Eye (tissue), 1 donor: ENCODE measurements around the gene WNT11.
"Not testable (repeated sequence)": the region's sequence is repeated elsewhere in the genome, so short reads cannot be mapped to it uniquely, and the experiment has no call there.

Experiments used
- DNase-seq: peaks from one replicate; pipeline ENCODE4 v3.0.0-alpha.2; 2015

The WNT11 gene

GRCh38 chr11:76201056-76201455 is 5.2 kb downstream of the WNT11 start:
- peak; percentile 45 for DNase-seq

GRCh38 chr11:76200006-76200940 is 6.0 kb downstream of the WNT11 start:
- DNase-seq = no peak

GRCh38 chr11:76198691-76199090 is 7.6 kb downstream of the WNT11 start:
- not testable (repeated sequence) for DNase-seq

GRCh38 chr11:76197941-76198640 is 8.2 kb downstream of the WNT11 start:
- DNase-seq = no peak

DNA sequence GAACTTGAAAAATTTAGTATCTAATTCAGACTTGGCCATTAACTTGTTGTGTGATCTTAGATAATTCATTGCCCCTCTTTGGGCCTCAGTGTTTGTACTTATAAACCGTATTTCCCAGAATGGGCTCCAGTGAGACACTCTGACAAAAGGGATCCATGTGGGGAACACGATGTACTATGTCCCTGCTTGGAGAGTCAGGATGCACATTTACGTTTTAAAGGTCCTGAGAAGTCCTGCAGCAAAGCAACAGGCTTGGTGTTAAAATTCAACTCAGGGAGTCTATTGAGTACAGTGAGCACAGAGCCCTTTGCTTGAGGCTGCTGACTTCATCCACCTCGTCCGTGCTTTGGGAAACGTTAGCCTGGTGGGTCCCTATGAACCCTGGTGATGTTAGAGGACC is 9.0 kb downstream of the WNT11 start:
- no peak for DNase-seq

GRCh38 chr11:76196849-76197248 is 9.5 kb downstream of the WNT11 start:
- DNase-seq = no peak

DNA sequence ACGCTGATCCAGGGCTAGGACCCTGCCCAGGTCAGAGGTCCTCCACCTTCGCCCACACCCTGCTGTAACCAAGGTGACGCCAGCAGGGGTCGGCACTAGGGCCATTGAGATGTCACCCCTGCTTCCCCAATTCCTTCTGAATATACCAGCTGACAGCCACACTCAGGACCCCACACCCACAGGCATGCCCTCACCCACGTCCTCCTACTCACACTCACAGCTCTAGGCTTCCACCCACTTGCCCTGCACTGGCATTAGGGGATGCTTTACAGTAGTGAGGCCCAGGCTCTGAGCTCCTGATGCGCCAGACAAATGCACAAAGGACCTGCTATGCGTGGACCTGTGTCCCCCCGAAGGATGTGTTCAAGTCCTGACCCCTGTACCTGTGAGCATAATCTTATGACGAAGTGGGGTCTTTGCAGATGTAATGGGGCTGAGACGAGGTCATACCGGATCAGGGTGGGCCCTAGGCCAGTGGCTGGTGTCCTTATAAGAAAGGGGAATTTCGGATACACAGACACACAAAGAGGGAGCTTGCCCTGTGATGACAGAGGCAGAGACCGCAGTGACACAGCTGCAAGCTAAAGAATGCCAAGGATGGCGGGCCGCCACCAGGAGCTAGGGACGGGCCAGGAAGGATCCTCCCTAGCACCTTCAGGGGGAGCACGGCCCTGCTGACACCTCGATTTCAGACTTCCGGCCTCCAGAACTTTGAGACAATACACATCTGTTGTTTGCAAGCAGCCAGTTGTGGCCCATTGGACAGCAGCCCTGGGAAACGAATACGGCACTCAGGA is 11.2 kb downstream of the WNT11 start:
- DNase-seq = no peak

- DNase-seq = no peak
Observed at GRCh38 chr11:76193219-76193618, 13.1 kb downstream of the WNT11 start.

DNA sequence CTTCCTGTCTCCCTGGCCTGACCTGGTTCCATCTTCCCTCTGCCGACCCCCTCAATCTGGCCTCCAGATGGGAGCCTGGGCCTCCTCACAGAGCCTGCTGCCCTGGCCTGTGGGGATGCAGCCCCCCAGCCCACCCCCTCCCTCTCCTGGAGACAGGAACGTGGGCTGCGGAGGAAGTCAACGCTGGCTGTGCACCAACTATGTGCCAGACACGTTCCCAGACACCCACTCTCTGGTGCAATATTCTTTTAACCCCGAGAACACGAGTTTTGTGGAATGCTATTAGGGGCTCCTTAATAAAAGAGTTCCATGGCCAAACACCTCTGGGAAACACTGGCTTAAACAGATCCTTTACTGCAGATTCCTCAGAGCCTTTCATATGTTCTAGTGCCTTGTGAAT is 15.9 kb downstream of the WNT11 start:
- DNase-seq = no peak

GRCh38 chr11:76189682-76190081 is 16.6 kb downstream of the WNT11 start:
- DNase-seq = no peak

- no peak for DNase-seq
Observed at GRCh38 chr11:76188873-76189272, 17.4 kb downstream of the WNT11 start.

- DNase-seq = no peak
Observed at GRCh38 chr11:76186776-76187279, 19.5 kb downstream of the WNT11 start.

DNA sequence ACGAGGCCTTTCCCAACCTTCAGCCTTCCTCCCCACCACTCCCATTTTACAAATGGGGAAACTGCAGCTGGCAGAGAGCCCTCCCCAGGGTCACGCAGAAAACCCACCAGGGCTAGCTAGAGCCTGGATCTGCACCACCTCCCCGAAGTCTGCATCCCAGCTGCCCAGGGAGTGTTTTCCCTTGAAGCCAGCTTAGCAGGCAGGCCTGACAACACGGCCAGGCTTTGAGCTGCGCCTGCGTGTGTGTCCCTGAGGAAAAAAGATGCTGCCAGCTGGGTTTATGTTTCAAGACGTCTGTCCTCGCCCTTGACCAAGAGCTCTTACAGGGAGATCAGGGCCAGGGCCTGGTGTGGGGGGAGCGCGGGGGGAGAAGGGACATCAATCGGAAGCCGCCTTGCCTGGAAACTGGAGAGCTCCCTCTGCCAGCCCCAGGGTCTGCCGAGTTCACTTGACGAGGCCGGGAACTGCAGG is 20.3 kb downstream of the WNT11 start:
- DNase-seq = peak; percentile 86

- DNase-seq = no peak
Observed at GRCh38 chr11:76185511-76185910, 20.8 kb downstream of the WNT11 start.

- no peak for DNase-seq
Observed at GRCh38 chr11:76184551-76184993, 21.7 kb downstream of the WNT11 start.

DNA sequence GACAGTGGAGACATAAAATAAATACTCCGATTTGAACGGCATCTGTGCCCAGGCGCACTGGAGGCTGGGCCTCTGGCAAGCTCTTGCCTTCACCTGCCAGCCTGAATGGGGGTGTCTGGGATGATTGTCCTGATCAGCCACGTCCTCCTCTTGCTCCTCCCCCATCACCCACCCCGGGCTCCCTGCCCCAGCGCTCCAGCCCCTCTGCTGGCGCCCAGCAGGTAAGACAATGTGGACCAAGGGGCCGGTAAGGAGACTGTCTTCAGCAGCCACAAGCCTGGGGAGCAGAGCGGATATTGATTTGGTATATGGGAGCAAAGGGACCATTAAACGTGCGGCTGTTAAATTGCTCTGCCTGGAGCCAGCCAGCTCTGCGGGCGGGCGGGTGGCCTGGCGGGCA is 24.9 kb downstream of the WNT11 start:
- DNase-seq = no peak

GRCh38 chr11:76179147-76179546 is 27.2 kb downstream of the WNT11 start:
- no peak for DNase-seq

DNA sequence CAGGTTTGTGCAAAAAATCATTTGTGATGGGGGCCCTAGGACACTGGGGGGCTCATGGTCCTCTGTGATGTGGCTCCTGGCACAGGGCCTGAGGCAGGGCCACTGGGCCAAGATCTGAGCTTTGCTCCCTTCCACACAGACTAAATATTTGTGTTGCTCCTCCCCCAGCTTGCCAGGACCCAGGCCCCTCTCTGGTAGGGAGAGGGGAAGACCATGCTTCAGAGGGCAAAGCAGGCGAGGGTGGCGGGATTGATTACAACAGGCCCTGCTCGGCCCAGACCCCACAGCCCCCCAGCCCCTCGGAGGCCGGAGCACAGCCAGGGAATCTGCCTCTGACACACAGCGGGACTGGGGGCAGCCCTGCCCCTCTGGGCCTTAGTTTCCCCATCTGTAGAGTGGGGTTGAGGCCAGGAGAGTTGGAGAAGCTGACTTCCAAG is 29.0 kb downstream of the WNT11 start:
- no peak for DNase-seq

DNA sequence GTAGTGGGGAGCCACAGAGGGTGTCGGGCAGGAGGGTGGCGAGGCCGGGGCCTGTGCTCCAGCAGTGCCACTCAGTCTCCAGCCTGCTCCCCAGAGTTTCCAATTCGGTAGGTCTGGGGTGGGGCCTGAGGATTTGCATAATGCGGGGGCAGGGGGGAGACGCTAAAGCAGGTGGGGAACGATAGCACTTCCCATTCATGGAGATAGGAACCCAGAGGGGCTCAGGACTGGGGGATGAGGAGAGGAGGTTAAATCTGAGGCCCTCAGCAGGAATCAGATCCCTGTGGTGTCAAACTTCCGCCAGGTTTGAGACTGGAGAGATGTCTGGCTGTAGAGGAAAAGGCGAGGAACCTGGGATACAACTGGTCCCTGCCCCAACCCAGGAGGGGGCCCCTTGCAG is 29.8 kb downstream of the WNT11 start:
- no peak for DNase-seq

GRCh38 chr11:76175783-76176182 is 30.5 kb downstream of the WNT11 start:
- no peak for DNase-seq

- no peak for DNase-seq
Observed at GRCh38 chr11:76174330-76174729, 32.0 kb downstream of the WNT11 start.

DNA sequence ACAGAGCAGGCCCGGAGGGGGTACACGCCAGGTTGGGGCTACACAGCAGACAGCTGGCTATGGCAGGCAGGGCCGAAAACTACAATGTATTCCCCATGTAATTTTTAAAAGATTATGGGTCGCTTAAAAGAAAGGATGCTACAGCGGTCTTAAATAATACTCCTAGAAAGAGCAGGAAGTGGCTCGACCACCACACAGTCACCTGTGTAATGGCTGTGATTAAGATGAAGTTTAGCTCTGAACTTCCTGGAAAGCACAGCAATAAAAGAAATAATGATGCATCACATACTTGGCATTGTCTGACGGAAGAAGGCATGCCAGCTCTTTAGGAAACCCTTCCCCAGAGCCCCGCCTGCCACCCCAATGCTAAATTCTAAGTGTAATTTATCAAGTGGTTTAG is 32.6 kb downstream of the WNT11 start:
- DNase-seq = no peak

- DNase-seq = no peak
Observed at GRCh38 chr11:76172583-76172982, 33.7 kb downstream of the WNT11 start.
